Neural cell (in vitro differentiated cells): ENCODE results near the gene IRS1.

Experiments used
- EZH2 ChIP-seq: fragments of 200-600, 300-800 bp; shearing (Covaris generic), sonication (generic); IDR thresholded peaks from 2 replicates; pipeline ENCODE4 v1.6.1; 2014; ENCODE audit warnings: antibody characterized with exemption, low read length, borderline replicate concordance, mild to moderate bottlenecking; ENCODE audit not compliant: insufficient read depth, poor library complexity, severe bottlenecking
- MXI1 ChIP-seq: fragments of 450-650 bp; conservative IDR thresholded peaks from 2 replicates; pipeline ENCODE4 v1.6.1; 2014; ENCODE audit warnings: antibody characterized with exemption, mild to moderate bottlenecking; ENCODE audit not compliant: poor library complexity, severe bottlenecking
- RAD21 ChIP-seq: fragments of 450-650 bp; conservative IDR thresholded peaks from 2 replicates; pipeline ENCODE4 v1.6.1; 2014; ENCODE audit warnings: antibody characterized with exemption, mild to moderate bottlenecking, moderate library complexity
- TAF1 ChIP-seq: IDR thresholded peaks from 2 replicates; pipeline ENCODE4 v1.6.1; 2012; ENCODE audit warnings: low read depth
- TF ChIP-seq, protein P1 (sequence below): fragments of 450-650 bp; IDR thresholded peaks from 2 replicates; pipeline ENCODE4 v1.5.1; 2014; ENCODE audit warnings: antibody characterized with exemption, mild to moderate bottlenecking, moderate library complexity; ENCODE audit not compliant: poor library complexity, severe bottlenecking

DNA sequence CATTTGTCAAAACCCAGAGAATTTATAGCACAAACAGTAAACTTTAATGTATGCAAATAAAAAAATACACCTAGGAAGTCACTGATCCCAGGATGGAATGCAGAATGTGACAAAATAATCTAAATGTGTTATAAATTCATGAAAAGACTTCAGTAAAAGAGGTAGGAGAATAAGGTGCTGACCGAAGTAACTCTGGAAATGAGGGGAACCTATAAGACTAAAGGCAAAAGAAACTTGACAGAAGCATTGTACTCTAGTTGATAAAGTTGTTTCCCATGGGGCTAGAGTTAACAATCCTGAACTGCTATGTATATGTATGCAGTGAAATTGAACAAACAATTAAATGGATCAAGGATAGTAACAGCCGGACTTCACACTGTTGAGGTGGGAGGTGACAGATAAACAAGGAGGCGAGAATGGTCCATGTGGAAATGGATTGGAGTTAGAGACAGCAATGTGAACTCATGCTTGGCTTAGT, 24.5 kb downstream of the IRS1 start:
- TF ChIP-seq, protein P1, sequence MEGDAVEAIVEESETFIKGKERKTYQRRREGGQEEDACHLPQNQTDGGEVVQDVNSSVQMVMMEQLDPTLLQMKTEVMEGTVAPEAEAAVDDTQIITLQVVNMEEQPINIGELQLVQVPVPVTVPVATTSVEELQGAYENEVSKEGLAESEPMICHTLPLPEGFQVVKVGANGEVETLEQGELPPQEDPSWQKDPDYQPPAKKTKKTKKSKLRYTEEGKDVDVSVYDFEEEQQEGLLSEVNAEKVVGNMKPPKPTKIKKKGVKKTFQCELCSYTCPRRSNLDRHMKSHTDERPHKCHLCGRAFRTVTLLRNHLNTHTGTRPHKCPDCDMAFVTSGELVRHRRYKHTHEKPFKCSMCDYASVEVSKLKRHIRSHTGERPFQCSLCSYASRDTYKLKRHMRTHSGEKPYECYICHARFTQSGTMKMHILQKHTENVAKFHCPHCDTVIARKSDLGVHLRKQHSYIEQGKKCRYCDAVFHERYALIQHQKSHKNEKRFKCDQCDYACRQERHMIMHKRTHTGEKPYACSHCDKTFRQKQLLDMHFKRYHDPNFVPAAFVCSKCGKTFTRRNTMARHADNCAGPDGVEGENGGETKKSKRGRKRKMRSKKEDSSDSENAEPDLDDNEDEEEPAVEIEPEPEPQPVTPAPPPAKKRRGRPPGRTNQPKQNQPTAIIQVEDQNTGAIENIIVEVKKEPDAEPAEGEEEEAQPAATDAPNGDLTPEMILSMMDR = no peak
- no peak for TF ChIP-seq RAD21
- TF ChIP-seq TAF1 = no peak
- no peak for TF ChIP-seq EZH2
- no peak for TF ChIP-seq MXI1
